IMR-90 (cell line): ENCODE results near the gene RNF166. TPM values are rescaled to one million over a fixed set of nuclear protein-coding genes. Genes with fewer than 3 reads are reported as not detected.

ENCODE experiments used
- ATAC-seq: fragments of 200-7000 bp; cut with Tn5 transposase; 2 replicates; pipeline ENCODE4 v1.9.1; 2020; ENCODE audit warnings: low read depth, mild to moderate bottlenecking, moderate library complexity
- BruUV-seq: library from RNA; stranded (reverse); fragments of 400-500 nt; replicated peaks from 2 replicates; lab custom pipeline; 2021; lab: Mats Ljungman, UMichigan
- CTCF ChIA-PET: fragments of 300-600 bp; formaldehyde crosslinking; extraction: SDS; loops from one replicate; lab custom pipeline; 2021; ENCODE audit warnings: antibody characterized with exemption; lab: Yijun Ruan, JAX
- POLR2A ChIA-PET: fragments of 300-600 bp; sonication (Branson Sonifier 250); formaldehyde crosslinking; loops from one replicate; lab custom pipeline; 2022; ENCODE audit warnings: antibody characterized with exemption; ENCODE audit not compliant: unreplicated experiment; lab: Charles Lee
- DNase-seq: peaks from one replicate; pipeline ENCODE4 v3.0.0; 2013
- H2AFZ ChIP-seq: replicated peaks from 2 replicates; pipeline ENCODE3; 2013; ENCODE audit warnings: low read length, mild to moderate bottlenecking; ENCODE audit not compliant: poor library complexity
- H2AK5ac ChIP-seq: 2 replicates; pipeline ENCODE4 v1.6.1; 2013; ENCODE audit warnings: low read depth, low read length, inconsistent platforms
- H2AK9ac ChIP-seq: replicated peaks from 2 replicates; pipeline ENCODE3; 2013; ENCODE audit warnings: mild to moderate bottlenecking, low read depth, low read length, moderate library complexity; ENCODE audit not compliant: poor library complexity
- H2BK120ac ChIP-seq: 2 replicates; pipeline ENCODE4 v1.6.1; 2013; ENCODE audit warnings: low read depth, low read length, inconsistent platforms
- H2BK15ac ChIP-seq: 3 replicates; pipeline ENCODE4 v1.6.1; 2013; ENCODE audit warnings: low read depth, low read length, inconsistent platforms
- H2BK20ac ChIP-seq: 2 replicates; pipeline ENCODE4 v1.6.1; 2013; ENCODE audit warnings: low read depth, mild to moderate bottlenecking, inconsistent platforms, low read length, moderate library complexity
- H2BK5ac ChIP-seq: 2 replicates; pipeline ENCODE4 v1.6.1; 2013; ENCODE audit warnings: mild to moderate bottlenecking, low read depth, low read length, inconsistent platforms; ENCODE audit not compliant: poor library complexity, severe bottlenecking
- H3K14ac ChIP-seq: replicated peaks from 2 replicates; pipeline ENCODE4 v1.6.1; 2013; ENCODE audit warnings: low read depth, low read length, inconsistent platforms
- H3K18ac ChIP-seq: 2 replicates; pipeline ENCODE4 v1.6.1; 2013; ENCODE audit warnings: low read depth, low read length, control low read depth
- H3K23ac ChIP-seq: 2 replicates; pipeline ENCODE4 v1.6.1; 2013; ENCODE audit warnings: low read depth, low read length, inconsistent platforms
- H3K27ac ChIP-seq: 2 replicates; pipeline ENCODE4 v1.5.1; 2013; ENCODE audit warnings: mild to moderate bottlenecking, control low read depth, low read length; ENCODE audit not compliant: insufficient read depth
- H3K27me3 ChIP-seq: 2 replicates; pipeline ENCODE4 v1.6.1; 2013; ENCODE audit warnings: low read length; ENCODE audit not compliant: control insufficient read depth, insufficient read depth
- H3K36me3 ChIP-seq: 2 replicates; pipeline ENCODE4 v1.6.1; 2013; ENCODE audit warnings: low read length, mixed read lengths; ENCODE audit not compliant: control insufficient read depth, insufficient read depth
- H3K4ac ChIP-seq: 2 replicates; pipeline ENCODE4 v1.6.1; 2013; ENCODE audit warnings: low read depth, low read length, inconsistent platforms
- H3K4me1 ChIP-seq: 2 replicates; pipeline ENCODE4 v1.6.1; 2013; ENCODE audit warnings: low read length, mixed read lengths; ENCODE audit not compliant: control insufficient read depth, insufficient read depth
- H3K4me2 ChIP-seq: 2 replicates; pipeline ENCODE4 v1.6.1; 2013; ENCODE audit warnings: low read depth, mild to moderate bottlenecking, control low read depth, low read length, moderate library complexity
- H3K4me3 ChIP-seq: 2 replicates; pipeline ENCODE4 v1.5.1; 2013; ENCODE audit warnings: low read depth, mild to moderate bottlenecking, control low read depth, low read length, moderate library complexity; ENCODE audit not compliant: insufficient read depth
- H3K56ac ChIP-seq: 2 replicates; pipeline ENCODE4 v1.6.1; 2013; ENCODE audit warnings: low read length, inconsistent platforms; ENCODE audit not compliant: insufficient read depth; ENCODE audit errors: extremely low read depth
- H3K79me1 ChIP-seq, 2 experiments: 2 replicates each; pipeline ENCODE4 v1.6.1; 2013; ENCODE audit warnings: low read length in 2 of 2, inconsistent platforms in 1 of 2, low read depth in 1 of 2
- H3K9ac ChIP-seq: 2 replicates; pipeline ENCODE4 v1.6.1; 2013; ENCODE audit warnings: low read depth, low read length, control low read depth
- H3K9me1 ChIP-seq: 2 replicates; pipeline ENCODE4 v1.6.1; 2013; ENCODE audit warnings: low read length, inconsistent platforms; ENCODE audit not compliant: insufficient read depth
- H3K9me3 ChIP-seq: 2 replicates; pipeline ENCODE4 v1.6.1; 2013; ENCODE audit warnings: low read length; ENCODE audit not compliant: control insufficient read depth, insufficient read depth
- H4K20me1 ChIP-seq: 2 replicates; pipeline ENCODE4 v1.6.1; 2013; ENCODE audit warnings: low read length, inconsistent platforms; ENCODE audit not compliant: insufficient read depth
- H4K5ac ChIP-seq: 2 replicates; pipeline ENCODE4 v1.6.1; 2013; ENCODE audit warnings: mild to moderate bottlenecking, low read depth, low read length, control low read depth
- H4K8ac ChIP-seq, 2 experiments: 2 replicates each; pipeline ENCODE4 v1.6.1; 2013; ENCODE audit warnings: low read depth in 2 of 2, low read length in 2 of 2, control low read depth in 1 of 2, inconsistent platforms in 1 of 2
- H4K91ac ChIP-seq: 2 replicates; pipeline ENCODE4 v1.6.1; 2013; ENCODE audit warnings: low read depth, low read length, inconsistent platforms; ENCODE audit not compliant: insufficient read depth
- MAFK ChIP-seq: IDR thresholded peaks from 2 replicates; pipeline ENCODE4 v1.6.1; 2012; ENCODE audit warnings: low read depth, low read length, improper control_type of control experiment
- MAZ ChIP-seq: IDR thresholded peaks from 2 replicates; pipeline ENCODE4 v1.6.1; 2012; ENCODE audit warnings: low read depth, mild to moderate bottlenecking, low read length, improper control_type of control experiment, moderate library complexity, borderline replicate concordance
- RFX5 ChIP-seq: IDR thresholded peaks from 2 replicates; pipeline ENCODE4 v1.8.0; 2012; ENCODE audit warnings: low read depth, mild to moderate bottlenecking, low read length, moderate library complexity
- USF2 ChIP-seq: fragments of 150-350 bp; IDR thresholded peaks from 2 replicates; pipeline ENCODE4 v1.6.1; 2017; ENCODE audit warnings: mild to moderate bottlenecking, antibody characterized with exemption, low read length, low read depth
- whole genome bisulfite sequencing, 2 experiments: methylation state at CpG; one replicate each; pipeline versions ENCODE4 v1.1.5 to v1.1.7; 2013; ENCODE audit warnings: missing lambda C conversion rate in 2 of 2; ENCODE audit not compliant: insufficient read length in 1 of 2; ENCODE audit errors: extremely low coverage in 2 of 2; 5-methylcytosine and 5-hydroxymethylcytosine counted together
- dilution Hi-C: fragments of 300-500 bp; cut with HindIII; formaldehyde crosslinking; loops from one replicate; pipeline ENCODE4 v1.14.3; 2018; ENCODE audit warnings: low sequenced_read_pairs; ENCODE audit not compliant: unreplicated experiment
- in situ Hi-C: fragments of 300-500 bp; cut with MboI; formaldehyde crosslinking; loops from 3 replicates; pipeline ENCODE4 v1.14.3; 2019; ENCODE audit warnings: low sequenced_read_pairs, inconsistent platforms, mixed read lengths
- intact Hi-C: fragments of 100-400 bp; cut with micrococcal nuclease; formaldehyde crosslinking; loops from 2 replicates; pipeline ENCODE4 v1.10.0; 2022
- polyA plus RNA-seq, 3 experiments: library from polyadenylated mRNA; depleted of rRNA; stranded (reverse); fragments of >200 nt; gene quantifications; 2 replicates each; pipeline ENCODE4 v1.2.3, GENCODE V29; 2012; ENCODE audit warnings: low replicate concordance in 1 of 3
- total RNA-seq: library from RNA; depleted of rRNA; stranded (reverse); fragments of >200 nt; gene quantifications from 2 replicates; pipeline ENCODE4 v1.2.3, GENCODE V29; 2012

Gene RNF166
- total and polyA plus RNA-seq, 2 of the 4 experiments (the other 2 are of a cell fraction), result 8.1 to 17.4 TPM

GRCh38 chr16:88753191-88753590 is 47.0 kb upstream of the RNF166 start:
- H3K4ac ChIP-seq, result no peak overlapping the region
- no TSS peak for BruUV-seq
- intact Hi-C loops, result no loop called here

More at GRCh38 chr16:88753191-88753590, 47.0 kb upstream of the RNF166 start:
- Histone ChIP-seq H4K20me1 (peaks cover 84% of the 10 kb centered on the region), H2BK120ac (no peak overlapping the region), H3K79me1 (peaks cover 14 to 80% of the 10 kb centered on the region in 2 experiments), H3K23ac (no peak overlapping the region), H3K14ac (no peak overlapping the region), H3K9me3 (no peaks in the 10 kb centered on the region), H2BK20ac (no peak overlapping the region), H3K36me3 (peaks cover 6% of the 10 kb centered on the region; the same call in 1 of the 2 replicates), H4K8ac (no peak overlapping the region), H3K9ac (no peak overlapping the region), H2AK9ac (no peak overlapping the region), H3K27ac (no peak overlapping the region), H4K5ac (0 out of 2 replicates have a peak overlapping the region, but pooled peaks have one; percentile 15), H2AFZ (no peak overlapping the region), H3K56ac (no peak overlapping the region), H4K91ac (no peak overlapping the region), H3K18ac (no peak overlapping the region), H2BK5ac (no peak overlapping the region), H3K4me2 (no peak overlapping the region), H3K27me3 (no peaks in the 10 kb centered on the region), H3K9me1 (peaks cover 15% of the 10 kb centered on the region), H2AK5ac (no peak overlapping the region), H3K4me3 (no peak overlapping the region), H2BK15ac (no peak overlapping the region), H3K4me1 (peaks cover 16% of the 10 kb centered on the region)
- no peak for TF ChIP-seq MAFK
- no peak for TF ChIP-seq RFX5
- no peak for TF ChIP-seq MAZ
- no peak for TF ChIP-seq USF2
- DNase-seq, result no peak
- dilution Hi-C loops, result no loop called here
- ChIA-PET CTCF (interaction anchor here (1.0 kb wide), 1 partner anchor 16 kb away, joined by 5 read pairs; no protein-coding TSS in a partner anchor), POLR2A (no interaction called here)
- in situ Hi-C loops, result no loop called here
- no CpG with 5 or more reads among the region's 13 CpGs for WGBS, 2 experiments
- no peak for ATAC-seq
